ENCODE measurements around the gene RTN4IP1. TPM values are rescaled to one million over a fixed set of nuclear protein-coding genes. Genes with fewer than 3 reads are reported as not detected.

The RTN4IP1 gene
- polyA plus RNA-seq, 1 of the 3 experiments (the other 2 are of a cell fraction) = 4.3 TPM

- ChIA-PET CTCF (interaction anchor here (1.6 to 1.9 kb wide), 2 partner anchors 25 to 345 kb away, joined by 4 to 7 read pairs; no protein-coding TSS in a partner anchor), POLR2A (no interaction called here)
- no peaks in the 10 kb centered on the region for H3F3A ChIP-seq (replicated peaks; ENCODE audit: insufficient read depth)
- no peak for TF ChIP-seq POLR2AphosphoS5 (IDR thresholded peaks at IDR 0.05; ENCODE audit: low read depth, low read length)
- TF ChIP-seq JUND (IDR thresholded peaks at IDR 0.05) = no peak
- no peak for TF ChIP-seq ZBTB33 (IDR thresholded peaks at IDR 0.05; ENCODE audit: borderline replicate concordance, low read depth)
- TF ChIP-seq RXRA (IDR thresholded peaks at IDR 0.05; ENCODE audit: borderline replicate concordance, low read depth) = no peak
- no peak for TF ChIP-seq CHD2 (IDR thresholded peaks at IDR 0.05; ENCODE audit: low read length, partially characterized antibody)
- no peak for TF ChIP-seq GABPA (IDR thresholded peaks at IDR 0.05; ENCODE audit: low read depth)
- no peak for TF ChIP-seq CTCF (IDR thresholded peaks at IDR 0.05)
- no peak for TF ChIP-seq TAF1 (IDR thresholded peaks at IDR 0.05; ENCODE audit: borderline replicate concordance, low read depth, low read length)
- TF ChIP-seq FOXM1 (IDR thresholded peaks at IDR 0.05; ENCODE audit: low read depth) = no peak
- peaks cover 6% of the 10 kb centered on the region in 2 experiments; a peak in 3 of 4 replicates for H3K4me1 ChIP-seq (ENCODE audit: control insufficient read depth in 1 of 2, insufficient read depth in 2 of 2, low read depth in 1 of 2, low read length in 1 of 2)
- no peaks in the 10 kb centered on the region for H3K36me3 ChIP-seq (replicated peaks in 1 of 2; ENCODE audit: control insufficient read depth in 1 of 2, insufficient read depth in 2 of 2, low read length in 1 of 2)
- DNase-seq = no peak
- 89% methylated on average over 5 of the region's 5 CpGs for WGBS (ENCODE audit: low lambda C conversion rate)
- no peaks in the 10 kb centered on the region for H3K27me3 ChIP-seq (ENCODE audit: insufficient read depth)
- no peak overlapping the region for H2AFZ ChIP-seq (ENCODE audit: low read depth)
- no peak overlapping the region for H3K27ac ChIP-seq (ENCODE audit: low read depth in 2 of 2, low read length in 1 of 2)
- peaks cover 88% of the 10 kb centered on the region for H3K79me2 ChIP-seq (ENCODE audit: insufficient read depth)
- no peak overlapping the region for H3K9ac ChIP-seq
- H3K4me2 ChIP-seq = no peak overlapping the region
- H3K9me2 ChIP-seq = no peaks in the 10 kb centered on the region
- H4K20me1 ChIP-seq (ENCODE audit: insufficient read depth) = no peaks in the 10 kb centered on the region
- no peaks in the 10 kb centered on the region; the same call in 1 of the 2 replicates for H3K9me3 ChIP-seq
- H3K4me3 ChIP-seq (ENCODE audit: low read depth in 2 of 2, low read length in 1 of 2) = no peak overlapping the region
These were observed 5.3 kb upstream of the RTN4IP1 start for GRCh38 chr6:106634565-106634964.

GRCh38 chr6:106631346-106631745 lies 2.0 kb upstream of the RTN4IP1 start:
- CTCF ChIA-PET = interaction anchor here (1.5 to 1.9 kb wide), 2 partner anchors 348 to 366 kb away, joined by 3 to 7 read pairs; no protein-coding TSS in a partner anchor
- H3K36me3 ChIP-seq (replicated peaks in 1 of 2; ENCODE audit: control insufficient read depth in 1 of 2, insufficient read depth in 2 of 2, low read length in 1 of 2) = no peaks in the 10 kb centered on the region
- WGBS (ENCODE audit: low lambda C conversion rate) = 96% methylated on average over 1 of the region's 1 CpG
- no peak overlapping the region for H3K4me3 ChIP-seq (ENCODE audit: low read depth in 2 of 2, low read length in 1 of 2)
- H3K9me2 ChIP-seq = no peaks in the 10 kb centered on the region
- no peak overlapping the region for H3K9ac ChIP-seq
- H3K27me3 ChIP-seq (ENCODE audit: insufficient read depth) = no peaks in the 10 kb centered on the region
- H3K9me3 ChIP-seq = peaks cover 5% of the 10 kb centered on the region; the same call in 1 of the 2 replicates
- peaks cover 67% of the 10 kb centered on the region for H3K79me2 ChIP-seq (ENCODE audit: insufficient read depth)
- no peaks in the 10 kb centered on the region for H3F3A ChIP-seq (replicated peaks; ENCODE audit: insufficient read depth)
- no peak overlapping the region for H3K27ac ChIP-seq (ENCODE audit: low read depth in 2 of 2, low read length in 1 of 2)
- no peaks in the 10 kb centered on the region for H4K20me1 ChIP-seq (ENCODE audit: insufficient read depth)
- H3K4me2 ChIP-seq = no peak overlapping the region
- POLR2A ChIA-PET = no interaction called here
- peaks cover 4 to 11% of the 10 kb centered on the region in 2 experiments; a peak in 3 of 4 replicates for H3K4me1 ChIP-seq (ENCODE audit: control insufficient read depth in 1 of 2, insufficient read depth in 2 of 2, low read depth in 1 of 2, low read length in 1 of 2)
- no peak overlapping the region for H2AFZ ChIP-seq (ENCODE audit: low read depth)
- DNase-seq = no peak
- TF ChIP-seq REST (IDR thresholded peaks at IDR 0.05; ENCODE audit: low read depth, low read length) = no peak
- TF ChIP-seq PBX3 (IDR thresholded peaks at IDR 0.05) = no peak
- no peak for TF ChIP-seq USF1 (IDR thresholded peaks at IDR 0.05; ENCODE audit: borderline replicate concordance, low read depth)
- TF ChIP-seq SIN3A (IDR thresholded peaks at IDR 0.05; ENCODE audit: borderline replicate concordance, low read depth, low read length) = no peak
- no peak for TF ChIP-seq IRF3 (IDR thresholded peaks at IDR 0.05; ENCODE audit: low read depth, low read length)
- TF ChIP-seq USF2 (IDR thresholded peaks at IDR 0.05; ENCODE audit: borderline replicate concordance, low read depth, low read length) = no peak

Data from SK-N-SH (cell line).